GM12878 (cell line): ENCODE data around the gene CCRL2. TPM values are rescaled to one million over a fixed set of nuclear protein-coding genes. Genes with fewer than 3 reads are reported as not detected.

Experiments
- ATAC-seq: fragments of 200-7000 bp; cut with Tn5 transposase; 3 replicates; pipeline ENCODE4 v1.9.1; 2020; ENCODE audit warnings: mild to moderate bottlenecking, moderate library complexity
- BruUV-seq: library from RNA; stranded (reverse); fragments of 400-500 nt; replicated peaks from 2 replicates; lab custom pipeline; 2021; lab: Mats Ljungman, UMichigan
- CTCF ChIA-PET: fragments of 300-600 bp; sonication (Branson Sonifier 250); formaldehyde crosslinking; extraction: SDS; loops from one replicate; lab custom pipeline; 2021; ENCODE audit warnings: inconsistent platforms; lab: Yijun Ruan, JAX
- POLR2A ChIA-PET: fragments of 350-600 bp; formaldehyde crosslinking; extraction: SDS; loops from one replicate; lab custom pipeline; 2021; ENCODE audit warnings: inconsistent platforms; lab: Charles Lee
- RAD21 ChIA-PET: fragments of 300-600 bp; sonication (Branson Sonifier 250); formaldehyde crosslinking; loops from one replicate; lab custom pipeline; 2023; ENCODE audit warnings: antibody characterized with exemption; ENCODE audit not compliant: unreplicated experiment; lab: Charles Lee
- SMC1A ChIA-PET: fragments of 300-600 bp; sonication (Branson Sonifier 250); formaldehyde crosslinking; loops from one replicate; lab custom pipeline; 2023; ENCODE audit not compliant: unreplicated experiment, uncharacterized antibody; lab: Charles Lee
- DNase-seq: peaks from one replicate; pipeline ENCODE4 v3.0.0-alpha.2; 2011; ENCODE audit warnings: low read depth, low spot score
- FAIRE-seq: peaks from 3 replicates; lab custom pipeline; 2011; peaks lifted over from hg19 to GRCh38; lab: Jason Lieb, UNC
- H2AFZ ChIP-seq: 2 replicates; pipeline ENCODE4 v1.6.0; 2011; ENCODE audit warnings: low read depth, low read length, control low read depth; ENCODE audit not compliant: control insufficient read depth
- H3K27ac ChIP-seq: 2 replicates; pipeline ENCODE4 v1.5.1; 2011; ENCODE audit warnings: control low read depth; ENCODE audit not compliant: control insufficient read depth, insufficient read depth
- H3K27me3 ChIP-seq, 2 experiments: replicated peaks in 1 of 2; 2 replicates each; pipeline versions ENCODE4 v1.6.0 to v1.6.1; 2011; ENCODE audit warnings: low read length in 1 of 2; ENCODE audit not compliant: control insufficient read depth in 2 of 2, insufficient read depth in 2 of 2
- H3K36me3 ChIP-seq, 2 experiments: 2 replicates each; pipeline ENCODE4 v1.5.1; 2011; ENCODE audit warnings: low read length in 1 of 2; ENCODE audit not compliant: control insufficient read depth in 2 of 2, insufficient read depth in 2 of 2
- H3K4me1 ChIP-seq: 2 replicates; pipeline ENCODE4 v1.6.1; 2011; ENCODE audit warnings: mild to moderate bottlenecking, low read length, moderate library complexity, mixed read lengths; ENCODE audit not compliant: control insufficient read depth, insufficient read depth
- H3K4me2 ChIP-seq: 2 replicates; pipeline ENCODE4 v1.6.0; 2011; ENCODE audit warnings: control low read depth; ENCODE audit not compliant: control insufficient read depth, insufficient read depth
- H3K4me3 ChIP-seq: fragments of 200-600 bp; sonication (generic); 2 replicates; pipeline ENCODE4 v1.5.1; 2016
- H3K79me2 ChIP-seq: 2 replicates; pipeline ENCODE4 v1.6.0; 2011; ENCODE audit warnings: low read length; ENCODE audit not compliant: control insufficient read depth, insufficient read depth
- H3K9ac ChIP-seq: 2 replicates; pipeline ENCODE4 v1.8.0; 2011; ENCODE audit warnings: low read length, control low read depth, mixed read lengths; ENCODE audit not compliant: control insufficient read depth, insufficient read depth
- H3K9me3 ChIP-seq: replicated peaks from 3 replicates; pipeline ENCODE4 v1.5.1; 2011; ENCODE audit warnings: mild to moderate bottlenecking, low read length; ENCODE audit not compliant: control insufficient read depth, insufficient read depth
- H4K20me1 ChIP-seq: 2 replicates; pipeline ENCODE4 v1.6.0; 2011; ENCODE audit not compliant: control insufficient read depth, insufficient read depth
- ASH2L ChIP-seq: fragments of 300-600, 200-600 bp; sonication (generic); IDR thresholded peaks from 2 replicates; pipeline ENCODE4 v1.6.1; 2017; ENCODE audit warnings: low read depth, mild to moderate bottlenecking, borderline replicate concordance
- BCL11A ChIP-seq: IDR thresholded peaks from 2 replicates; pipeline ENCODE4 v1.6.1; 2011; ENCODE audit warnings: low read depth, low read length
- BCLAF1 ChIP-seq: fragments of 450-650 bp; IDR thresholded peaks from 2 replicates; pipeline ENCODE4 v1.6.1; 2017; ENCODE audit warnings: antibody characterized with exemption, mild to moderate bottlenecking, moderate library complexity
- BHLHE40 ChIP-seq, 2 experiments: fragments of 450-650 bp in 1 of 2; IDR thresholded peaks; 2 replicates each; pipeline ENCODE4 v1.6.1; 2011 to 2017; ENCODE audit warnings: low read depth in 2 of 2, borderline replicate concordance in 1 of 2, improper control_type of control experiment in 1 of 2, low read length in 1 of 2, mild to moderate bottlenecking in 1 of 2
- FOXK2 ChIP-seq: fragments of 450-650 bp; IDR thresholded peaks from 2 replicates; pipeline ENCODE4 v1.6.1; 2017; ENCODE audit warnings: mild to moderate bottlenecking, moderate library complexity
- GATAD2B ChIP-seq: fragments of 450-650 bp; conservative IDR thresholded peaks from 2 replicates; pipeline ENCODE4 v1.6.1; 2017; ENCODE audit warnings: low read depth, mild to moderate bottlenecking, moderate library complexity
- HSF1 ChIP-seq: fragments of 150-350 bp; IDR thresholded peaks from 2 replicates; pipeline ENCODE4 v1.6.1; 2014; ENCODE audit warnings: mild to moderate bottlenecking, low read depth, low read length
- MEF2A ChIP-seq: IDR thresholded peaks from 2 replicates; pipeline ENCODE4 v1.6.1; 2011; ENCODE audit warnings: low read depth, mild to moderate bottlenecking, low read length, moderate library complexity; ENCODE audit not compliant: insufficient read depth
- MTA2 ChIP-seq: fragments of 450-650 bp; IDR thresholded peaks from 2 replicates; pipeline ENCODE4 v1.6.1; 2016; ENCODE audit warnings: low read depth, mild to moderate bottlenecking, moderate library complexity
- MYB ChIP-seq: fragments of 150-350 bp; IDR thresholded peaks from 2 replicates; pipeline ENCODE4 v1.6.1; 2014; ENCODE audit warnings: mild to moderate bottlenecking, low read depth, low read length, borderline replicate concordance
- POU2F2 ChIP-seq: IDR thresholded peaks from 3 replicates; pipeline ENCODE4 v1.6.1; 2011; ENCODE audit warnings: low read depth, mild to moderate bottlenecking, low read length, borderline replicate concordance
- RAD51 ChIP-seq: fragments of 450-650 bp; IDR thresholded peaks from 2 replicates; pipeline ENCODE4 v1.6.1; 2016; ENCODE audit warnings: moderate library complexity, mild to moderate bottlenecking, inconsistent platforms
- RFX5 ChIP-seq: IDR thresholded peaks from 2 replicates; pipeline ENCODE4 v1.6.1; 2011; ENCODE audit warnings: low read depth, low read length, improper control_type of control experiment
- SRF ChIP-seq, 2 experiments: IDR thresholded peaks; 2 replicates each; pipeline ENCODE4 v1.6.1; 2011; ENCODE audit warnings: low read depth in 2 of 2, low read length in 2 of 2, mild to moderate bottlenecking in 1 of 2, moderate library complexity in 1 of 2
- TCF7 ChIP-seq: IDR thresholded peaks from 2 replicates; pipeline ENCODE4 v1.6.1; 2014; ENCODE audit warnings: antibody characterized with exemption, borderline replicate concordance
- USF1 ChIP-seq: IDR thresholded peaks from 2 replicates; pipeline ENCODE4 v1.6.1; 2011; ENCODE audit warnings: borderline replicate concordance, low read depth, mild to moderate bottlenecking, moderate library complexity, mixed read lengths, low read length; ENCODE audit not compliant: insufficient read depth; ENCODE audit errors: extremely low read length
- USF2 ChIP-seq: IDR thresholded peaks from 2 replicates; pipeline ENCODE4 v1.6.1; 2011; ENCODE audit warnings: low read depth, low read length, improper control_type of control experiment, borderline replicate concordance
- ZNF217 ChIP-seq: fragments of 450-650 bp; IDR thresholded peaks from 2 replicates; pipeline ENCODE4 v1.6.1; 2017; ENCODE audit warnings: antibody characterized with exemption, mild to moderate bottlenecking
- WGBS: methylation state at CpG from one replicate; pipeline ENCODE4 v1.1.6; 2016; ENCODE audit warnings: low lambda C conversion rate; ENCODE audit not compliant: insufficient replicate concordance, insufficient coverage; ENCODE audit errors: missing lambda C conversion rate; 5-methylcytosine and 5-hydroxymethylcytosine counted together
- in situ Hi-C: fragments of 300-500 bp; cut with MboI; formaldehyde crosslinking; loops from 9 replicates; pipeline ENCODE4 v1.14.3; 2018; ENCODE audit warnings: mixed read lengths
- intact Hi-C: fragments of 100-400 bp; cut with micrococcal nuclease; formaldehyde crosslinking; loops from one replicate; pipeline ENCODE4 v1.14.2; 2022; ENCODE audit not compliant: unreplicated experiment
- polyA plus RNA-seq, 11 experiments: library from polyadenylated mRNA; depleted of rRNA in 4 of 11; unstranded in 6 of 11; stranded (reverse) in 5 of 11; fragments of >200 nt; fragmentation: Nextera tagmentation in 4 of 11; fragmentation: Illumina TruSeq in 1 of 11; extraction: Ambion mirVana in 4 of 11; extraction: Trizol in 1 of 11; gene quantifications; 1 replicate in 1 of 11; 2 replicates in 10 of 11; pipeline versions ENCODE4 v1.2.1 to v1.2.3, GENCODE V29; 2011 to 2016; ENCODE audit warnings: inconsistent platforms in 2 of 11, missing spikeins in 2 of 11, low read depth in 1 of 11
- total RNA-seq, 4 experiments: library from RNA; depleted of rRNA in 3 of 4; stranded (reverse); fragments of >200 nt in 3 of 4; fragmentation: Illumina TruSeq in 1 of 4; extraction: Trizol in 1 of 4; gene quantifications; 2 replicates each; pipeline versions ENCODE4 v1.2.1 to v1.2.3, GENCODE V29; 2013 to 2021

The CCRL2 gene
- total and polyA plus RNA-seq, 10 of the 15 experiments (the other 5 are each of a cell fraction or from before 2014, with no cell fraction given), result 0.04 to 2.5 (median 1.8) TPM

GRCh38 chr3:46422617-46423016, 15.6 kb downstream of the CCRL2 start (continued):
- TF ChIP-seq HSF1 (no peak), ASH2L (no peak), MEF2A (no peak), RFX5 (no peak), POU2F2 (no peak), USF1 (no peak), TCF7 (no peak)

GRCh38 chr3:46423588-46423987, 16.5 kb downstream of the CCRL2 start:
- POLR2A ChIA-PET, result no interaction called here
- in situ Hi-C loops, result no loop called here
- no peaks in the 10 kb centered on the region for H3K36me3 ChIP-seq
- no peak for TF ChIP-seq MYB
- no peak for TF ChIP-seq SRF (IDR thresholded peaks at IDR 0.05; ENCODE audit: low read depth in 2 of 2, low read length in 2 of 2)
- TF ChIP-seq FOXK2, result no peak
- peak in 1 of 2 experiments; percentile 86; a peak in 2 of 4 replicates for TF ChIP-seq BHLHE40 (IDR thresholded peaks at IDR 0.05; ENCODE audit: borderline replicate concordance in 1 of 2, low read depth in 2 of 2, low read length in 1 of 2)
- no peak for TF ChIP-seq BCLAF1
- TF ChIP-seq RAD51, result peak; percentile 25; the same call in 1 of the 2 replicates
- no peak for TF ChIP-seq GATAD2B
- TF ChIP-seq MTA2, result no peak
- no peak for TF ChIP-seq BCL11A
- TF ChIP-seq USF2, result no peak
- no peak for TF ChIP-seq ZNF217
- TF ChIP-seq, all 136 proteins: peak for 2
- Histone ChIP-seq H3K9ac (no peak overlapping the region), H3K9me3 (no peaks in the 10 kb centered on the region; the same call in 2 of the 3 replicates), H2AFZ (no peak overlapping the region), H3K4me3 (no peak overlapping the region), H4K20me1 (no peaks in the 10 kb centered on the region), H3K79me2 (no peaks in the 10 kb centered on the region), H3K27me3 (no peaks in the 10 kb centered on the region; a peak in 1 of 4 replicates), H3K4me2 (no peak overlapping the region), H3K27ac (no peak overlapping the region), H3K4me1 (no peaks in the 10 kb centered on the region)
- FAIRE-seq, result no peak
- RAD21 ChIA-PET, result interaction anchor here (0.8 to 1.4 kb wide), 2 partner anchors 42 to 45 kb away, joined by 3 read pairs; no protein-coding TSS in a partner anchor
- CTCF ChIA-PET, result no interaction called here
- 34% methylated on average over 5 of the region's 5 CpGs for WGBS
- BruUV-seq, result no TSS peak
- intact Hi-C loops, result no loop called here
- SMC1A ChIA-PET, result no interaction called here
- DNase-seq, result no peak
- ATAC-seq, result no peak
